ENCODE results near the gene LRRIQ4.

LRRIQ4 gene

DNA sequence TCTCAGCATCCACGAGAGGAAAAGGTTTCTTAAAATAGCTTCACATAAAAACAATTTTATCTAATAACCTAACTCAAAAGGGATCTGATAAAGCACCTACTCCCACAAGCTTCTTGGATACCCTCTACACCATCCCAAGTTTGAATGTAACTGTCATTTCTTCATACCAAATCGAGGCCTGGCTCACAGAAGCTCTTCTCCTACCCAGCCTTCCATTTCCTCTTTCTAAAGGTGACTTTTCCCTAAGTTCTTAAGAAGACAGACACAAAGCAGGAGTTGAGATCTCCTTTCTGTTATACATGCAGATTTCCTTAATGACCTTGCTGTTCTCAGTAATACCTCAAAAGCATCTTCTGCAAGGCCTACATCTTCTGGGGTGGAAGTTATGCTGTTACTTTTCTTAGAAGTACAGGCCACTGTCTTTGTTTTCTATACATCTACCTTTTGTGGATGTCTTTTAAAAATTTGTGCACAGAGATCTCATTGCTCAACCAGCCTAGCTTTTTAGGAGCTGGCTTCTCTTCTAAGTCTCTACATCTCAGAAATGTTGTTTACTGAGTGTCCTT lies 3.4 kb upstream of the LRRIQ4 start:
- no peaks in the 10 kb centered on the region for H3K79me2 ChIP-seq
- no peak overlapping the region for H3K9ac ChIP-seq
- H3K27me3 ChIP-seq (ENCODE audit: control insufficient read depth, insufficient read depth, low read length) = no peaks in the 10 kb centered on the region
- no peak overlapping the region for H3K27ac ChIP-seq
- H3K36me3 ChIP-seq (ENCODE audit: control insufficient read depth, insufficient read depth, low read length) = no peaks in the 10 kb centered on the region
- H3K9me3 ChIP-seq (ENCODE audit: control insufficient read depth, low read length) = no peaks in the 10 kb centered on the region
- H3K4me3 ChIP-seq (ENCODE audit: low read depth, low read length) = no peak overlapping the region
- H3K4me2 ChIP-seq (ENCODE audit: low read length) = no peak overlapping the region
- H2AFZ ChIP-seq = peak overlapping the region; percentile 43
- TF ChIP-seq, protein P1, sequence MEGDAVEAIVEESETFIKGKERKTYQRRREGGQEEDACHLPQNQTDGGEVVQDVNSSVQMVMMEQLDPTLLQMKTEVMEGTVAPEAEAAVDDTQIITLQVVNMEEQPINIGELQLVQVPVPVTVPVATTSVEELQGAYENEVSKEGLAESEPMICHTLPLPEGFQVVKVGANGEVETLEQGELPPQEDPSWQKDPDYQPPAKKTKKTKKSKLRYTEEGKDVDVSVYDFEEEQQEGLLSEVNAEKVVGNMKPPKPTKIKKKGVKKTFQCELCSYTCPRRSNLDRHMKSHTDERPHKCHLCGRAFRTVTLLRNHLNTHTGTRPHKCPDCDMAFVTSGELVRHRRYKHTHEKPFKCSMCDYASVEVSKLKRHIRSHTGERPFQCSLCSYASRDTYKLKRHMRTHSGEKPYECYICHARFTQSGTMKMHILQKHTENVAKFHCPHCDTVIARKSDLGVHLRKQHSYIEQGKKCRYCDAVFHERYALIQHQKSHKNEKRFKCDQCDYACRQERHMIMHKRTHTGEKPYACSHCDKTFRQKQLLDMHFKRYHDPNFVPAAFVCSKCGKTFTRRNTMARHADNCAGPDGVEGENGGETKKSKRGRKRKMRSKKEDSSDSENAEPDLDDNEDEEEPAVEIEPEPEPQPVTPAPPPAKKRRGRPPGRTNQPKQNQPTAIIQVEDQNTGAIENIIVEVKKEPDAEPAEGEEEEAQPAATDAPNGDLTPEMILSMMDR (IDR thresholded peaks at IDR 0.05) = no peak
- H3K4me1 ChIP-seq = no peaks in the 10 kb centered on the region

DNA sequence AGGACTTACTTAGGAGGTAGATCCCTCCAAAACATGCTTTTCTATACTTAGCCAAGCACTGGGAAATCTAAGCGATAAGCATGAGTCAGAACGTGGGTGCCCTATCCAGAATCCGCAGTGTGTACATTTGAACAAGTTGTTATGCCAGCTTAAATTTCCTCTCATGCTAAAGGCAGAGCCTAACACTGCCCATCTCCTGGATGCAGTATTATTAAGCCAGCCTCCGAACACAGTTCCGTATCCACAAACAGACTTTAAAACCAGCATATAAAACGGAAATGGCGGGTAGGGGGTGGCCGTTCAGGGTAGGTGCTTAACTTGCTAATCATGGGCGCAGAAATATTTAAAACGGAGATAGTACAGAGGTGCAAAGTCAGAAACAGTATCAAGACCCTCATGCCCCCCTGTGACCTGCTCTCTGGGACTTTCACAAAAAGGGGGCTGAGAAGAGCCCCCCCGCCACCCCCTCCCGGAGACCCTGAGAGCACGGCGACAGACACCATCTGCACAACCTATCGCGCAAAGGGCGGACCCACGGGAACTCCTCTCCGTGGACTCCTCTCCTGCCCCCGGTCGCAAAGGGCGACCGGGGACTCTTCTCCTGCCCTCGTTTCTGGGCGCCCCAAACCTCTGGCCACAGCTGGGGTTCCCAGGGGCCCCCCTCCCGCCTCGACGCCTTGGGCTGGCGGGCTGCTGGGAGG lies 889 bp upstream of the LRRIQ4 start:
- peak overlapping the region; percentile 72 for H3K4me2 ChIP-seq (ENCODE audit: low read length)

DNA sequence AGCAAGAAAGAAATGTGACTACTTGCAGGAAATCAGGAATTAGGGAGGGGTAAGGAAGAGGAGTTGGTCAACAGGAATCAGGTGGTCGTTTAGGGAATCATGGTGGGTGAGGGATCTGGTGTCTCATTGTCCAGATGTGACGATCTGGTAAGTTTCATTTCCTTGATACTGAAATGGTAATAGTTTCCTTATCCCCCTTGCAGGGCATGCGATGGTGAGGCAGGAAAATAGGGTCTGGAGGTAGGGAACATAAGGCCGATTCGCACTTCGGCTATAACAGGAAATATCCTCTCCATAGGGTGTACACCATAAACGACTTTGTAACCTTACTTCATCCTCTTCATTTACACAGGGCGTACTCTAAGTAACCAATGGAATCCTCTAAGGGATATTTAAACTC lies 608 bp downstream of the LRRIQ4 start:
- H3K4me2 ChIP-seq (ENCODE audit: low read length) = peak overlapping the region; percentile 72
- TF ChIP-seq, protein P1 (IDR thresholded peaks at IDR 0.05) = no peak
- H2AFZ ChIP-seq = peak overlapping the region; percentile 98
- H3K9ac ChIP-seq = no peak overlapping the region
- no peaks in the 10 kb centered on the region for H3K4me1 ChIP-seq
- no peaks in the 10 kb centered on the region for H3K27me3 ChIP-seq (ENCODE audit: control insufficient read depth, insufficient read depth, low read length)
- no peaks in the 10 kb centered on the region for H3K36me3 ChIP-seq (ENCODE audit: control insufficient read depth, insufficient read depth, low read length)
- no peak overlapping the region for H3K27ac ChIP-seq
- H3K79me2 ChIP-seq = no peaks in the 10 kb centered on the region
- no peak overlapping the region for H3K4me3 ChIP-seq (ENCODE audit: low read depth, low read length)
- H3K9me3 ChIP-seq (ENCODE audit: control insufficient read depth, low read length) = no peaks in the 10 kb centered on the region

More for the DNA sequence above, 889 bp upstream of the LRRIQ4 start:
- no peaks in the 10 kb centered on the region for H3K79me2 ChIP-seq
- TF ChIP-seq, protein P1 (IDR thresholded peaks at IDR 0.05) = no peak
- H3K27ac ChIP-seq = peak overlapping the region; percentile 77
- no peaks in the 10 kb centered on the region for H3K36me3 ChIP-seq (ENCODE audit: control insufficient read depth, insufficient read depth, low read length)
- peak overlapping the region; percentile 41 for H3K4me3 ChIP-seq (ENCODE audit: low read depth, low read length)
- no peaks in the 10 kb centered on the region for H3K4me1 ChIP-seq
- no peaks in the 10 kb centered on the region for H3K27me3 ChIP-seq (ENCODE audit: control insufficient read depth, insufficient read depth, low read length)
- peak overlapping the region; percentile 98 for H2AFZ ChIP-seq
- H3K9me3 ChIP-seq (ENCODE audit: control insufficient read depth, low read length) = no peaks in the 10 kb centered on the region
- H3K9ac ChIP-seq = peak overlapping the region; percentile 67

GRCh38 chr3:169813757-169814517 lies 1.3 kb downstream of the LRRIQ4 start:
- Histone ChIP-seq H2AFZ (peak overlapping the region; percentile 1), H3K4me2 (ENCODE audit: low read length) (no peak overlapping the region), H3K4me1 (no peaks in the 10 kb centered on the region), H3K36me3 (ENCODE audit: control insufficient read depth, insufficient read depth, low read length) (no peaks in the 10 kb centered on the region), H3K9me3 (ENCODE audit: control insufficient read depth, low read length) (no peaks in the 10 kb centered on the region), H3K9ac (no peak overlapping the region), H3K27me3 (ENCODE audit: control insufficient read depth, insufficient read depth, low read length) (no peaks in the 10 kb centered on the region), H3K27ac (no peak overlapping the region), H3K79me2 (no peaks in the 10 kb centered on the region), H3K4me3 (ENCODE audit: low read depth, low read length) (no peak overlapping the region)
- TF ChIP-seq, protein P1 (IDR thresholded peaks at IDR 0.05) = no peak
